ENCODE measurements around the gene INHBB. TPM values are rescaled to one million over a fixed set of nuclear protein-coding genes. Genes with fewer than 3 reads are reported as not detected.

The INHBB gene
- total and polyA plus RNA-seq, 9 of the 15 experiments (the other 6 are each of a cell fraction or from before 2014, with no cell fraction given), result not detected

- ATAC-seq (no peak), FAIRE-seq (no peak), DNase-seq (ENCODE audit: extremely low read depth in 1 of 4, low spot score in 3 of 4) (no peak)
- Histone ChIP-seq H3K4me2 (ENCODE audit: insufficient read depth, low read length) (no peak overlapping the region), H3K27ac (ENCODE audit: extremely low read depth, low read depth, low read length) (no peak overlapping the region), H3K36me3 (ENCODE audit: control insufficient read depth, insufficient read depth, low read length) (no peaks in the 10 kb centered on the region), H3K9ac (ENCODE audit: insufficient read depth in 1 of 2, low read depth in 2 of 2, low read length in 2 of 2) (no peak overlapping the region), H3K9me1 (ENCODE audit: control insufficient read depth, insufficient read depth, low read length) (no peaks in the 10 kb centered on the region), H3K4me3 (no peak overlapping the region), H4K20me1 (replicated peaks; ENCODE audit: control insufficient read depth, insufficient read depth, low read length) (peaks cover 24% of the 10 kb centered on the region), H3K9me3 (replicated peaks; ENCODE audit: control insufficient read depth, insufficient read depth, low read depth, low read length) (no peaks in the 10 kb centered on the region), H3K4me1 (replicated peaks in 1 of 2; ENCODE audit: control insufficient read depth in 2 of 2, insufficient read depth in 2 of 2, low read length in 2 of 2) (peaks cover 10 to 11% of the 10 kb centered on the region in 2 experiments; a peak in 4 of 5 replicates), H3K79me2 (ENCODE audit: control insufficient read depth, insufficient read depth, low read length) (no peaks in the 10 kb centered on the region), H2AFZ (ENCODE audit: low read depth, low read length) (no peak overlapping the region), H3K27me3 (ENCODE audit: control insufficient read depth in 2 of 2, insufficient read depth in 2 of 2, low read length in 2 of 2) (peaks cover 42 to 81% of the 10 kb centered on the region in 2 experiments)
- ChIA-PET CTCF (ENCODE audit: low intra/inter-chr PET ratio) (no interaction called here), POLR2A (interaction anchor here (0.6 kb wide), 2 partner anchors 225 to 349 kb away, joined by 3 read pairs; no protein-coding TSS in a partner anchor)
- WGBS (ENCODE audit: insufficient coverage, low coverage, missing lambda C conversion rate), result under 1% methylated on average over 18 of the region's 18 CpGs
- TF ChIP-seq RBM34 (IDR thresholded peaks at IDR 0.05; ENCODE audit: borderline replicate concordance, insufficient read depth, low read length) (no peak), POLR2G (IDR thresholded peaks at IDR 0.05; ENCODE audit: low read depth, low read length) (no peak), AFF1 (IDR thresholded peaks at IDR 0.05; ENCODE audit: low read depth in 1 of 2, partially characterized antibody in 2 of 2) (no peak), HNRNPUL1 (IDR thresholded peaks at IDR 0.05; ENCODE audit: low read length) (no peak), ELF2 (CRISPR knock-in tag; IDR thresholded peaks at IDR 0.05) (no peak)
- TF ChIP-seq, protein P1, sequence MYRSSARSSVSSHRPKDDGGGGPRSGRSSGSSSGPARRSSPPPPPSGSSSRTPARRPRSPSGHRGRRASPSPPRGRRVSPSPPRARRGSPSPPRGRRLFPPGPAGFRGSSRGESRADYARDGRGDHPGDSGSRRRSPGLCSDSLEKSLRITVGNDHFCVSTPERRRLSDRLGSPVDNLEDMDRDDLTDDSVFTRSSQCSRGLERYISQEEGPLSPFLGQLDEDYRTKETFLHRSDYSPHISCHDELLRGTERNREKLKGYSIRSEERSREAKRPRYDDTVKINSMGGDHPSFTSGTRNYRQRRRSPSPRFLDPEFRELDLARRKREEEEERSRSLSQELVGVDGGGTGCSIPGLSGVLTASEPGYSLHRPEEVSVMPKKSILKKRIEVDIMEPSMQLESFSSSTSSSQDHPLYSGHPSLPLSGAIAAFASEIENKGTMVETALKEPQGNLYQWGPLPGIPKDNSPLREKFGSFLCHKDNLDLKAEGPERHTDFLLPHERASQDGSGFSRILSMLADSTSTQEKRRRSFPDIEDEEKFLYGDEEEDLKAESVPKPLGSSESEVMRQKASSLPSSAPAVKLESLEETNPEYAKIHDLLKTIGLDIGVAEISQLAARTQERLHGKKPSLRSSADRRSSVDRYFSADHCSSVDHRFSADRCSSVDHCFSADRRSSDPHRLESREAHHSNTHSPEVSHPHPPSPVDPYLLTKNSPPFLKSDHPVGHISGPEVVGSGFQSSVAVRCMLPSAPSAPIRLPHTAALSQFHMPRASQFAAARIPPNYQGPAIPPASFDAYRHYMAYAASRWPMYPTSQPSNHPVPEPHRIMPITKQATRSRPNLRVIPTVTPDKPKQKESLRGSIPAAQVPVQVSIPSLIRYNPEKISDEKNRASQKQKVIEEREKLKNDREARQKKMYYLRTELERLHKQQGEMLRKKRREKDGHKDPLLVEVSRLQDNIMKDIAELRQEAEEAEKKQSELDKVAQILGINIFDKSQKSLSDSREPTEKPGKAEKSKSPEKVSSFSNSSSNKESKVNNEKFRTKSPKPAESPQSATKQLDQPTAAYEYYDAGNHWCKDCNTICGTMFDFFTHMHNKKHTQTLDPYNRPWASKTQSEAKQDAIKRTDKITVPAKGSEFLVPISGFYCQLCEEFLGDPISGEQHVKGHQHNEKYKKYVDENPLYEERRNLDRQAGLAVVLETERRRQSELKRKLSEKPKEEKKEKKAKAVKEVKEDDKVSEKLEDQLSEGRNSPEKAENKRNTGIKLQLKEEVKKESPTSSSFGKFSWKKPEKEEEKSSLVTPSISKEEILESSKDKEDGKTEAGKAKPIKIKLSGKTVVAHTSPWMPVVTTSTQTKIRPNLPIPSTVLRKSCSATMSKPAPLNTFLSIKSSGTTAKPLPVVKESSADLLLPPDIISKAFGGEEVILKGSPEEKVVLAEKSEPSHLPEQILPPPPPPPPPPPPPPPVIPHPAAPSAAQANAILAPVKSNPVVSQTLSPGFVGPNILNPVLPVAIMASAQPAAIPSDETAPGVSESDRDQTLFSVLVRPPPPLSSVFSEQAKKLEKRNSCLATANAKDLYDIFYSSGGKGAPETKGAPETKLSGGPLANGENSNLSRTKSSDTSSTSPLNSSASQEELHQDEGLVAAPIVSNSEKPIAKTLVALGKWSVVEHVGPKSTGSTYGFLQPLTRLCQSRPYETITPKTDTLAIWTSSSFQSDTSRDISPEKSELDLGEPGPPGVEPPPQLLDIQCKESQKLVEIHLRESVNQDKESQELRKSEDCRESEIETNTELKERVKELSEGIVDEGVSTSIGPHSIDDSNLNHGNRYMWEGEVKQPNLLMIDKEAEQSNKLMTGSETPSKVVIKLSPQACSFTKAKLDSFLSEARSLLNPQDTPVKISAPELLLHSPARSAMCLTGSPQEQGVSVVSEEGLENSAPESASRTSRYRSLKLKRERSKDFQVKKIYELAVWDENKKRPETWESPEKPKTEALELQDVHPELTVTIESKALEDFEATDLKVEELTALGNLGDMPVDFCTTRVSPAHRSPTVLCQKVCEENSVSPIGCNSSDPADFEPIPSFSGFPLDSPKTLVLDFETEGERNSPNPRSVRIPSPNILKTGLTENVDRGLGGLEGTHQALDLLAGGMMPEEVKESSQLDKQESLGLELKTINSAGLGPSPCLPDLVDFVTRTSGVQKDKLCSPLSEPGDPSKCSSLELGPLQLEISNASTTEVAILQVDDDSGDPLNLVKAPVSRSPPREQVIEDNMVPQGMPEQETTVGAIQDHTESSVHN (IDR thresholded peaks at IDR 0.05; ENCODE audit: borderline replicate concordance in 1 of 2, low read depth in 1 of 2), result no peak
- intact Hi-C loops (cut with micrococcal nuclease), result loop anchor here (10.0 kb wide), 2 partner anchors 305 to 355 kb away; partner anchors contain the start of gene EPB41L5
- in situ Hi-C loops (cut with MboI), result loop anchor here (10.0 kb wide), 1 partner anchor 205 kb away; no protein-coding TSS in a partner anchor
- BruUV-seq (replicated peaks), result no TSS peak
Observed at GRCh38 chr2:120319686-120320317, 26.1 kb upstream of the INHBB start.

Data from K562 (cell line).